Astrocyte (in vitro differentiated cells and primary cell): Measurements from ENCODE around the gene CEND1.

Source experiments
- EZH2 ChIP-seq: IDR thresholded peaks from 2 replicates; pipeline ENCODE4 v1.6.1; 2012; ENCODE audit warnings: mild to moderate bottlenecking, low read length, inconsistent platforms; ENCODE audit not compliant: insufficient read depth
- TF ChIP-seq, protein P1 (sequence below): IDR thresholded peaks from 2 replicates; pipeline ENCODE4 v1.5.1; 2011; ENCODE audit warnings: low read depth, mild to moderate bottlenecking, inconsistent platforms, low read length, moderate library complexity; ENCODE audit not compliant: insufficient read depth

DNA sequence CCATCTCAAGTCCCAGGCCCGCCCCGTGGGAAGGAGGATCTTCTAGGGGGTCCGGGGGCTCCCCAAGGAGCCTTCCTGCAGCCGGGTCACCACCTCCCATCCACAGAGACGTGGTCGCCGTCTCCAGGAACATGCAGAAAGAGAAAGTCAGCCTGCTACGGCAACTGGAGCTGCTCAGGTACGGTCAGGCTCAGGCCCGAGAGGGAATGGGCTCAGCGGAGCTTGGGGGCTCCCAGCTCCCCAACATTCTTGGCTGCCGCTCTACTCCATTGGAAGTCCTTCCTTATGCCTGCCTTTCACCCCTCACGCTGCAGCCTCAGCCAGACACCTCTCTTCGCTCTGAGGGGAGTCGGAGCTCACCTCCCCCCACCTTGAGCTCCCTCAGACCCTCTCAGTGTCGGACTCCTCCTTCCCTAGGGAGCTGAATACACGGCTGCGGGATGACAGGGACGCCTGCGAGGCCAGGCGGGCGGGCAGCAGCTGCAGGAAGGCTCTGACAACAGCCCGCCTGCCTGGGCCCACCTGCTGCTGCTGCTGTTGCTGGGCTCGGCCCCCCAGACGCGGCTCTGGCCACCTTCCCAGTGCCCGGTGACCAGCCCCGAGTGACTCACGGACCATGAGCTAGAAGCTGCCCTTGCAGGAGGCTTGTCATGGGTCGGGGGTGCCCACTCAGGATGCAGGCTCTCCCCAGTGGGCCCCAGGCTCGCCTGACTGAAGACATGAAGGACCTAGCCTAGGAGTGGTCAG is 41.4 kb upstream of the CEND1 start:
- TF ChIP-seq EZH2 = no peak
- TF ChIP-seq, protein P1, sequence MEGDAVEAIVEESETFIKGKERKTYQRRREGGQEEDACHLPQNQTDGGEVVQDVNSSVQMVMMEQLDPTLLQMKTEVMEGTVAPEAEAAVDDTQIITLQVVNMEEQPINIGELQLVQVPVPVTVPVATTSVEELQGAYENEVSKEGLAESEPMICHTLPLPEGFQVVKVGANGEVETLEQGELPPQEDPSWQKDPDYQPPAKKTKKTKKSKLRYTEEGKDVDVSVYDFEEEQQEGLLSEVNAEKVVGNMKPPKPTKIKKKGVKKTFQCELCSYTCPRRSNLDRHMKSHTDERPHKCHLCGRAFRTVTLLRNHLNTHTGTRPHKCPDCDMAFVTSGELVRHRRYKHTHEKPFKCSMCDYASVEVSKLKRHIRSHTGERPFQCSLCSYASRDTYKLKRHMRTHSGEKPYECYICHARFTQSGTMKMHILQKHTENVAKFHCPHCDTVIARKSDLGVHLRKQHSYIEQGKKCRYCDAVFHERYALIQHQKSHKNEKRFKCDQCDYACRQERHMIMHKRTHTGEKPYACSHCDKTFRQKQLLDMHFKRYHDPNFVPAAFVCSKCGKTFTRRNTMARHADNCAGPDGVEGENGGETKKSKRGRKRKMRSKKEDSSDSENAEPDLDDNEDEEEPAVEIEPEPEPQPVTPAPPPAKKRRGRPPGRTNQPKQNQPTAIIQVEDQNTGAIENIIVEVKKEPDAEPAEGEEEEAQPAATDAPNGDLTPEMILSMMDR = no peak
